GM12878 (cell line): ENCODE data around the gene RER1. TPM values are rescaled to one million over a fixed set of nuclear protein-coding genes. Genes with fewer than 3 reads are reported as not detected.

Experiments used
- ATAC-seq: fragments of 200-7000 bp; cut with Tn5 transposase; 3 replicates; pipeline ENCODE4 v1.9.1; 2020; ENCODE audit warnings: mild to moderate bottlenecking, moderate library complexity
- BruUV-seq: library from RNA; stranded (reverse); fragments of 400-500 nt; replicated peaks from 2 replicates; lab custom pipeline; 2021; lab: Mats Ljungman, UMichigan
- CTCF ChIA-PET: fragments of 300-600 bp; sonication (Branson Sonifier 250); formaldehyde crosslinking; extraction: SDS; loops from one replicate; lab custom pipeline; 2021; ENCODE audit warnings: inconsistent platforms; lab: Yijun Ruan, JAX
- POLR2A ChIA-PET: fragments of 350-600 bp; formaldehyde crosslinking; extraction: SDS; loops from one replicate; lab custom pipeline; 2021; ENCODE audit warnings: inconsistent platforms; lab: Charles Lee
- RAD21 ChIA-PET: fragments of 300-600 bp; sonication (Branson Sonifier 250); formaldehyde crosslinking; loops from one replicate; lab custom pipeline; 2023; ENCODE audit warnings: antibody characterized with exemption; ENCODE audit not compliant: unreplicated experiment; lab: Charles Lee
- SMC1A ChIA-PET: fragments of 300-600 bp; sonication (Branson Sonifier 250); formaldehyde crosslinking; loops from one replicate; lab custom pipeline; 2023; ENCODE audit not compliant: unreplicated experiment, uncharacterized antibody; lab: Charles Lee
- DNase-seq: peaks from one replicate; pipeline ENCODE4 v3.0.0-alpha.2; 2011; ENCODE audit warnings: low read depth, low spot score
- FAIRE-seq: peaks from 3 replicates; lab custom pipeline; 2011; peaks lifted over from hg19 to GRCh38; lab: Jason Lieb, UNC
- H2AFZ ChIP-seq: 2 replicates; pipeline ENCODE4 v1.6.0; 2011; ENCODE audit warnings: low read depth, low read length, control low read depth; ENCODE audit not compliant: control insufficient read depth
- H3K27ac ChIP-seq: 2 replicates; pipeline ENCODE4 v1.5.1; 2011; ENCODE audit warnings: control low read depth; ENCODE audit not compliant: control insufficient read depth, insufficient read depth
- H3K27me3 ChIP-seq, 2 experiments: replicated peaks in 1 of 2; 2 replicates each; pipeline versions ENCODE4 v1.6.0 to v1.6.1; 2011; ENCODE audit warnings: low read length in 1 of 2; ENCODE audit not compliant: control insufficient read depth in 2 of 2, insufficient read depth in 2 of 2
- H3K36me3 ChIP-seq, 2 experiments: 2 replicates each; pipeline ENCODE4 v1.5.1; 2011; ENCODE audit warnings: low read length in 1 of 2; ENCODE audit not compliant: control insufficient read depth in 2 of 2, insufficient read depth in 2 of 2
- H3K4me1 ChIP-seq: 2 replicates; pipeline ENCODE4 v1.6.1; 2011; ENCODE audit warnings: mild to moderate bottlenecking, low read length, moderate library complexity, mixed read lengths; ENCODE audit not compliant: control insufficient read depth, insufficient read depth
- H3K4me2 ChIP-seq: 2 replicates; pipeline ENCODE4 v1.6.0; 2011; ENCODE audit warnings: control low read depth; ENCODE audit not compliant: control insufficient read depth, insufficient read depth
- H3K4me3 ChIP-seq: fragments of 200-600 bp; sonication (generic); 2 replicates; pipeline ENCODE4 v1.5.1; 2016
- H3K79me2 ChIP-seq: 2 replicates; pipeline ENCODE4 v1.6.0; 2011; ENCODE audit warnings: low read length; ENCODE audit not compliant: control insufficient read depth, insufficient read depth
- H3K9ac ChIP-seq: 2 replicates; pipeline ENCODE4 v1.8.0; 2011; ENCODE audit warnings: low read length, control low read depth, mixed read lengths; ENCODE audit not compliant: control insufficient read depth, insufficient read depth
- H3K9me3 ChIP-seq: replicated peaks from 3 replicates; pipeline ENCODE4 v1.5.1; 2011; ENCODE audit warnings: mild to moderate bottlenecking, low read length; ENCODE audit not compliant: control insufficient read depth, insufficient read depth
- H4K20me1 ChIP-seq: 2 replicates; pipeline ENCODE4 v1.6.0; 2011; ENCODE audit not compliant: control insufficient read depth, insufficient read depth
- EP300 ChIP-seq, 2 experiments: fragments of 150-350 bp in 1 of 2; IDR thresholded peaks; 2 replicates each; pipeline ENCODE4 v1.6.1; 2011 to 2012; ENCODE audit warnings: low read depth in 2 of 2, low read length in 2 of 2, borderline replicate concordance in 1 of 2, improper control_type of control experiment in 1 of 2, inconsistent platforms in 1 of 2; ENCODE audit not compliant: control insufficient read depth in 1 of 2
- IKZF2 ChIP-seq, 2 experiments: fragments of 450-650 bp; IDR thresholded peaks; 2 replicates each; pipeline ENCODE4 v1.6.1; 2017; ENCODE audit warnings: mild to moderate bottlenecking in 2 of 2, moderate library complexity in 2 of 2
- KAT2A ChIP-seq: conservative IDR thresholded peaks from 2 replicates; pipeline ENCODE4 v1.6.1; 2011; ENCODE audit warnings: low read depth, low read length; ENCODE audit not compliant: control insufficient read depth
- NRF1 ChIP-seq: conservative IDR thresholded peaks from 2 replicates; pipeline ENCODE4 v1.6.1; 2011; ENCODE audit warnings: mild to moderate bottlenecking, low read depth, low read length, improper control_type of control experiment
- RELA ChIP-seq: fragments of 450-650 bp; IDR thresholded peaks from 2 replicates; pipeline ENCODE4 v1.8.0; 2014; ENCODE audit warnings: borderline replicate concordance; ENCODE audit not compliant: partially characterized antibody
- SIN3A ChIP-seq: IDR thresholded peaks from 2 replicates; pipeline ENCODE4 v1.6.1; 2012; ENCODE audit warnings: low read depth, low read length, improper control_type of control experiment
- SMARCA5 ChIP-seq: fragments of 450-650 bp; IDR thresholded peaks from 2 replicates; pipeline ENCODE4 v1.6.1; 2017; ENCODE audit warnings: mild to moderate bottlenecking
- ZBED1 ChIP-seq: IDR thresholded peaks from 2 replicates; pipeline ENCODE4 v1.6.1; 2016; ENCODE audit warnings: borderline replicate concordance
- WGBS: methylation state at CpG from one replicate; pipeline ENCODE4 v1.1.6; 2016; ENCODE audit warnings: low lambda C conversion rate; ENCODE audit not compliant: insufficient replicate concordance, insufficient coverage; ENCODE audit errors: missing lambda C conversion rate; 5-methylcytosine and 5-hydroxymethylcytosine counted together
- in situ Hi-C: fragments of 300-500 bp; cut with MboI; formaldehyde crosslinking; loops from 9 replicates; pipeline ENCODE4 v1.14.3; 2018; ENCODE audit warnings: mixed read lengths
- intact Hi-C: fragments of 100-400 bp; cut with micrococcal nuclease; formaldehyde crosslinking; loops from one replicate; pipeline ENCODE4 v1.14.2; 2022; ENCODE audit not compliant: unreplicated experiment
- polyA plus RNA-seq, 11 experiments: library from polyadenylated mRNA; depleted of rRNA in 4 of 11; unstranded in 6 of 11; stranded (reverse) in 5 of 11; fragments of >200 nt; fragmentation: Nextera tagmentation in 4 of 11; fragmentation: Illumina TruSeq in 1 of 11; extraction: Ambion mirVana in 4 of 11; extraction: Trizol in 1 of 11; gene quantifications; 1 replicate in 1 of 11; 2 replicates in 10 of 11; pipeline versions ENCODE4 v1.2.1 to v1.2.3, GENCODE V29; 2011 to 2016; ENCODE audit warnings: inconsistent platforms in 2 of 11, missing spikeins in 2 of 11, low read depth in 1 of 11
- total RNA-seq, 4 experiments: library from RNA; depleted of rRNA in 3 of 4; stranded (reverse); fragments of >200 nt in 3 of 4; fragmentation: Illumina TruSeq in 1 of 4; extraction: Trizol in 1 of 4; gene quantifications; 2 replicates each; pipeline versions ENCODE4 v1.2.1 to v1.2.3, GENCODE V29; 2013 to 2021
- TF ChIP-seq, protein P1 (sequence below): fragments of 450-650 bp; IDR thresholded peaks from 2 replicates; pipeline ENCODE4 v1.6.1; 2016; ENCODE audit warnings: mild to moderate bottlenecking, moderate library complexity, borderline replicate concordance
- TF ChIP-seq, protein P2 (sequence below): IDR thresholded peaks from 2 replicates; pipeline ENCODE4 v1.6.1; 2012; ENCODE audit warnings: low read depth, low read length, improper control_type of control experiment
- TF ChIP-seq, protein P3 (sequence below): IDR thresholded peaks from 2 replicates; pipeline ENCODE4 v1.6.1; 2011; ENCODE audit warnings: borderline replicate concordance, low read depth, mild to moderate bottlenecking, moderate library complexity, low read length; ENCODE audit not compliant: insufficient read depth, poor library complexity, severe bottlenecking
- TF ChIP-seq, protein P4 (sequence below): IDR thresholded peaks from 2 replicates; pipeline ENCODE4 v1.6.1; 2012; ENCODE audit warnings: mild to moderate bottlenecking, low read depth, low read length
- TF ChIP-seq, protein P5 (sequence below): IDR thresholded peaks from 2 replicates; pipeline ENCODE4 v1.6.1; 2012; ENCODE audit warnings: low read length, inconsistent platforms

RER1 gene
- total and polyA plus RNA-seq, 10 of the 15 experiments (the other 5 are each of a cell fraction or from before 2014, with no cell fraction given) = 29.2 to 274 (median 136) TPM

GRCh38 chr1:2427051-2427450 is 35.4 kb downstream of the RER1 start:
- no peaks in the 10 kb centered on the region for H3K36me3 ChIP-seq
- 46% methylated on average over 17 of the region's 18 CpGs for WGBS
- intact Hi-C loops (no loop called here), in situ Hi-C loops (no loop called here)
- CTCF ChIA-PET = no interaction called here
- H3K4me2 ChIP-seq = no peak overlapping the region
- H3K27ac ChIP-seq = no peak overlapping the region
- H3K4me1 ChIP-seq = no peaks in the 10 kb centered on the region
- H2AFZ ChIP-seq = no peak overlapping the region
- no peak for ATAC-seq
- no peaks in the 10 kb centered on the region for H3K27me3 ChIP-seq
- H3K9ac ChIP-seq = no peak overlapping the region
- no peaks in the 10 kb centered on the region for H4K20me1 ChIP-seq
- no peak for FAIRE-seq
- no TSS peak for BruUV-seq
- peaks cover 6% of the 10 kb centered on the region; the same call in 1 of the 3 replicates for H3K9me3 ChIP-seq
- SMC1A ChIA-PET = no interaction called here
- no peaks in the 10 kb centered on the region for H3K79me2 ChIP-seq
- DNase-seq = no peak
- POLR2A ChIA-PET = no interaction called here
- H3K4me3 ChIP-seq = no peak overlapping the region
- RAD21 ChIA-PET = no interaction called here
- TF ChIP-seq KAT2A = no peak
- no peak for TF ChIP-seq RELA
- TF ChIP-seq IKZF2 (IDR thresholded peaks at IDR 0.05) = no peak
- no peak for TF ChIP-seq ZBED1
- no peak for TF ChIP-seq SIN3A
- TF ChIP-seq, protein P1, sequence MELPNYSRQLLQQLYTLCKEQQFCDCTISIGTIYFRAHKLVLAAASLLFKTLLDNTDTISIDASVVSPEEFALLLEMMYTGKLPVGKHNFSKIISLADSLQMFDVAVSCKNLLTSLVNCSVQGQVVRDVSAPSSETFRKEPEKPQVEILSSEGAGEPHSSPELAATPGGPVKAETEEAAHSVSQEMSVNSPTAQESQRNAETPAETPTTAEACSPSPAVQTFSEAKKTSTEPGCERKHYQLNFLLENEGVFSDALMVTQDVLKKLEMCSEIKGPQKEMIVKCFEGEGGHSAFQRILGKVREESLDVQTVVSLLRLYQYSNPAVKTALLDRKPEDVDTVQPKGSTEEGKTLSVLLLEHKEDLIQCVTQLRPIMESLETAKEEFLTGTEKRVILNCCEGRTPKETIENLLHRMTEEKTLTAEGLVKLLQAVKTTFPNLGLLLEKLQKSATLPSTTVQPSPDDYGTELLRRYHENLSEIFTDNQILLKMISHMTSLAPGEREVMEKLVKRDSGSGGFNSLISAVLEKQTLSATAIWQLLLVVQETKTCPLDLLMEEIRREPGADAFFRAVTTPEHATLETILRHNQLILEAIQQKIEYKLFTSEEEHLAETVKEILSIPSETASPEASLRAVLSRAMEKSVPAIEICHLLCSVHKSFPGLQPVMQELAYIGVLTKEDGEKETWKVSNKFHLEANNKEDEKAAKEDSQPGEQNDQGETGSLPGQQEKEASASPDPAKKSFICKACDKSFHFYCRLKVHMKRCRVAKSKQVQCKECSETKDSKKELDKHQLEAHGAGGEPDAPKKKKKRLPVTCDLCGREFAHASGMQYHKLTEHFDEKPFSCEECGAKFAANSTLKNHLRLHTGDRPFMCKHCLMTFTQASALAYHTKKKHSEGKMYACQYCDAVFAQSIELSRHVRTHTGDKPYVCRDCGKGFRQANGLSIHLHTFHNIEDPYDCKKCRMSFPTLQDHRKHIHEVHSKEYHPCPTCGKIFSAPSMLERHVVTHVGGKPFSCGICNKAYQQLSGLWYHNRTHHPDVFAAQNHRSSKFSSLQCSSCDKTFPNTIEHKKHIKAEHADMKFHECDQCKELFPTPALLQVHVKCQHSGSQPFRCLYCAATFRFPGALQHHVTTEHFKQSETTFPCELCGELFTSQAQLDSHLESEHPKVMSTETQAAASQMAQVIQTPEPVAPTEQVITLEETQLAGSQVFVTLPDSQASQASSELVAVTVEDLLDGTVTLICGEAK = no peak
- TF ChIP-seq SMARCA5 = no peak
- TF ChIP-seq EP300 (IDR thresholded peaks at IDR 0.05; ENCODE audit: borderline replicate concordance in 1 of 2, control insufficient read depth in 1 of 2, low read depth in 2 of 2, low read length in 2 of 2) = no peak
- TF ChIP-seq, protein P2, sequence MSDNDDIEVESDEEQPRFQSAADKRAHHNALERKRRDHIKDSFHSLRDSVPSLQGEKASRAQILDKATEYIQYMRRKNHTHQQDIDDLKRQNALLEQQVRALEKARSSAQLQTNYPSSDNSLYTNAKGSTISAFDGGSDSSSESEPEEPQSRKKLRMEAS = no peak
- no peak for TF ChIP-seq NRF1
- TF ChIP-seq, protein P3, sequence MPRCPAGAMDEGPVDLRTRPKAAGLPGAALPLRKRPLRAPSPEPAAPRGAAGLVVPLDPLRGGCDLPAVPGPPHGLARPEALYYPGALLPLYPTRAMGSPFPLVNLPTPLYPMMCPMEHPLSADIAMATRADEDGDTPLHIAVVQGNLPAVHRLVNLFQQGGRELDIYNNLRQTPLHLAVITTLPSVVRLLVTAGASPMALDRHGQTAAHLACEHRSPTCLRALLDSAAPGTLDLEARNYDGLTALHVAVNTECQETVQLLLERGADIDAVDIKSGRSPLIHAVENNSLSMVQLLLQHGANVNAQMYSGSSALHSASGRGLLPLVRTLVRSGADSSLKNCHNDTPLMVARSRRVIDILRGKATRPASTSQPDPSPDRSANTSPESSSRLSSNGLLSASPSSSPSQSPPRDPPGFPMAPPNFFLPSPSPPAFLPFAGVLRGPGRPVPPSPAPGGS = no peak
- TF ChIP-seq, protein P4, sequence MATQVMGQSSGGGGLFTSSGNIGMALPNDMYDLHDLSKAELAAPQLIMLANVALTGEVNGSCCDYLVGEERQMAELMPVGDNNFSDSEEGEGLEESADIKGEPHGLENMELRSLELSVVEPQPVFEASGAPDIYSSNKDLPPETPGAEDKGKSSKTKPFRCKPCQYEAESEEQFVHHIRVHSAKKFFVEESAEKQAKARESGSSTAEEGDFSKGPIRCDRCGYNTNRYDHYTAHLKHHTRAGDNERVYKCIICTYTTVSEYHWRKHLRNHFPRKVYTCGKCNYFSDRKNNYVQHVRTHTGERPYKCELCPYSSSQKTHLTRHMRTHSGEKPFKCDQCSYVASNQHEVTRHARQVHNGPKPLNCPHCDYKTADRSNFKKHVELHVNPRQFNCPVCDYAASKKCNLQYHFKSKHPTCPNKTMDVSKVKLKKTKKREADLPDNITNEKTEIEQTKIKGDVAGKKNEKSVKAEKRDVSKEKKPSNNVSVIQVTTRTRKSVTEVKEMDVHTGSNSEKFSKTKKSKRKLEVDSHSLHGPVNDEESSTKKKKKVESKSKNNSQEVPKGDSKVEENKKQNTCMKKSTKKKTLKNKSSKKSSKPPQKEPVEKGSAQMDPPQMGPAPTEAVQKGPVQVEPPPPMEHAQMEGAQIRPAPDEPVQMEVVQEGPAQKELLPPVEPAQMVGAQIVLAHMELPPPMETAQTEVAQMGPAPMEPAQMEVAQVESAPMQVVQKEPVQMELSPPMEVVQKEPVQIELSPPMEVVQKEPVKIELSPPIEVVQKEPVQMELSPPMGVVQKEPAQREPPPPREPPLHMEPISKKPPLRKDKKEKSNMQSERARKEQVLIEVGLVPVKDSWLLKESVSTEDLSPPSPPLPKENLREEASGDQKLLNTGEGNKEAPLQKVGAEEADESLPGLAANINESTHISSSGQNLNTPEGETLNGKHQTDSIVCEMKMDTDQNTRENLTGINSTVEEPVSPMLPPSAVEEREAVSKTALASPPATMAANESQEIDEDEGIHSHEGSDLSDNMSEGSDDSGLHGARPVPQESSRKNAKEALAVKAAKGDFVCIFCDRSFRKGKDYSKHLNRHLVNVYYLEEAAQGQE = no peak
- TF ChIP-seq, protein P5, sequence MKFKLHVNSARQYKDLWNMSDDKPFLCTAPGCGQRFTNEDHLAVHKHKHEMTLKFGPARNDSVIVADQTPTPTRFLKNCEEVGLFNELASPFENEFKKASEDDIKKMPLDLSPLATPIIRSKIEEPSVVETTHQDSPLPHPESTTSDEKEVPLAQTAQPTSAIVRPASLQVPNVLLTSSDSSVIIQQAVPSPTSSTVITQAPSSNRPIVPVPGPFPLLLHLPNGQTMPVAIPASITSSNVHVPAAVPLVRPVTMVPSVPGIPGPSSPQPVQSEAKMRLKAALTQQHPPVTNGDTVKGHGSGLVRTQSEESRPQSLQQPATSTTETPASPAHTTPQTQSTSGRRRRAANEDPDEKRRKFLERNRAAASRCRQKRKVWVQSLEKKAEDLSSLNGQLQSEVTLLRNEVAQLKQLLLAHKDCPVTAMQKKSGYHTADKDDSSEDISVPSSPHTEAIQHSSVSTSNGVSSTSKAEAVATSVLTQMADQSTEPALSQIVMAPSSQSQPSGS = no peak
